Natural killer cell (primary cell): ENCODE measurements around the gene SSH2. TPM values are rescaled to one million over a fixed set of nuclear protein-coding genes. Genes with fewer than 3 reads are reported as not detected.

ENCODE experiments used
- ATAC-seq, 3 donors: fragments of 150-1000 bp in 2 of 3; fragments of 200-7000 bp in 1 of 3; cut with Tn5 transposase; 1 replicate in 1 of 3; 2 replicates in 2 of 3; pipeline ENCODE4 v1.10.0; 2021; ENCODE audit warnings: mild to moderate bottlenecking in 2 of 3, moderate library complexity in 2 of 3
- DNase-seq, 2 donors: peaks; one replicate each; pipeline versions ENCODE4 v3.0.0 to v3.0.0-alpha.2; 2013 to 2021; ENCODE audit warnings: mixed read lengths in 1 of 2
- H3K27ac ChIP-seq: one replicate; pipeline ENCODE4 v1.5.1; 2013; ENCODE audit warnings: mild to moderate bottlenecking, low read length
- H3K27me3 ChIP-seq: one replicate; pipeline ENCODE4 v1.6.1; 2013; ENCODE audit warnings: low read length; ENCODE audit not compliant: control insufficient read depth, insufficient read depth
- H3K36me3 ChIP-seq: one replicate; pipeline ENCODE4 v1.6.1; 2013; ENCODE audit warnings: low read length; ENCODE audit not compliant: control insufficient read depth, insufficient read depth
- H3K4me1 ChIP-seq: one replicate; pipeline ENCODE4 v1.6.1; 2013; ENCODE audit warnings: low read length; ENCODE audit not compliant: control insufficient read depth, insufficient read depth
- H3K4me3 ChIP-seq: one replicate; pipeline ENCODE4 v1.5.1; 2013; ENCODE audit warnings: low read length
- H3K9me3 ChIP-seq: one replicate; pipeline ENCODE4 v1.6.1; 2013; ENCODE audit warnings: low read length; ENCODE audit not compliant: control insufficient read depth, insufficient read depth
- H3K27ac Mint-ChIP-seq, 2 donors: one replicate each; pipeline ENCODE4 v1.8.0; 2022; ENCODE audit warnings: mild to moderate bottlenecking in 2 of 2, mixed read lengths in 2 of 2, moderate library complexity in 1 of 2
- H3K27me3 Mint-ChIP-seq, 2 donors: one replicate each; pipeline ENCODE4 v1.8.0; 2022; ENCODE audit warnings: low read depth in 2 of 2, mixed read lengths in 2 of 2
- H3K36me3 Mint-ChIP-seq: one replicate; pipeline ENCODE4 v1.8.0; 2022; ENCODE audit warnings: mixed read lengths
- H3K4me1 Mint-ChIP-seq, 2 donors: one replicate each; pipeline ENCODE4 v1.8.0; 2022; ENCODE audit warnings: mixed read lengths in 2 of 2
- H3K4me3 Mint-ChIP-seq: one replicate; pipeline ENCODE4 v1.8.0; 2022; ENCODE audit warnings: mild to moderate bottlenecking, moderate library complexity, mixed read lengths
- H3K9me3 Mint-ChIP-seq, 2 donors: one replicate each; pipeline ENCODE4 v1.8.0; 2022; ENCODE audit warnings: mixed read lengths in 2 of 2
- WGBS: methylation state at CpG from one replicate; pipeline ENCODE4 v1.1.7; 2013; ENCODE audit warnings: missing lambda C conversion rate; ENCODE audit not compliant: insufficient coverage; 5-methylcytosine and 5-hydroxymethylcytosine counted together
- intact Hi-C: fragments of 100-400 bp; cut with micrococcal nuclease; formaldehyde crosslinking; loops from one replicate; pipeline ENCODE4 v1.14.2; 2022
- total RNA-seq, 4 donors: library from RNA; stranded (reverse); fragments of 120-200 nt in 1 of 4; gene quantifications; one replicate each; pipeline versions ENCODE4 v1.2.3 to v1.2.4, GENCODE V29; 2013 to 2022
- TF ChIP-seq, protein P1 (sequence below): fragments of 200-600 bp; IDR thresholded peaks from one replicate; pipeline ENCODE4 v1.8.0; 2022; ENCODE audit warnings: antibody characterized with exemption

The SSH2 gene
- total RNA-seq, 3 donors from 2014 or later (not counting 1 experiment from before 2014, with no cell fraction given) = 124 to 166 (median 144) TPM

DNA sequence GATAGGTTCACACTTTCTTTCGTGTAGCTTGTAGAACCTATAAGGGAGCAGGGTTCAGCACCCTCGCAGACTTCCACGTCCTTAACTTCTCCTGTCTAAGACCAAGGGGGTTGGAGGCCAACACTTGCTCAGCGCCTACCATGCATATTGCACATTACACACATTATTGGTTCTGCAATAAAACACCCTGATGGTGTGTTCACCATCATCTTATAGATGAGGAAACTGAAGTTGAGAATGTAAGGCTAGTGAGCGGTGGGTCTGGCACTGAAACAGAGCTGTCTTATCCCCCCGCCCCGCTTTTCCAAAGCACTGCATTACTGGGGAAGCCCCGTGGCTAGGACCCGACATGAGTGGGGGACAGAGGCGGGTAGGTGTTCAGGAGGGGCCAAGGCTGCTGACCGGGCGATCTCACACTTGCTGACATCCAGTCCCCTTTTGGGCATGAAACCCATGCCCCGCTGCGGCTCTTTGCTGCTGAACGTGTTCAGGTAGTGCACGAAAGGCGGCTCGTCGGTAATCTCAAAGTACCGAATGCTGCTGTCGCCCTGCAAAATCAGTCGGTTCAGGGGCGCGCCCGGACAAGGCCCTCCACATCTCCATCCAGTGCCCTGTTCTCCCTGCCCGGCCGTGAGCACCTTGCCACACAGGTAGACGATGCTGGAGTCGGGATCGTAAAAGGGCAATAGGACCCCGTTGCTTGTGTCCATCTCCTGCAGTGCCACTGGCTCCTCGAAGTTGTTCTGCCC, 313.6 kb downstream of the SSH2 start:
- Mint-ChIP-seq H3K9me3 (no peaks in the 10 kb centered on the region), H3K27ac (peak overlapping the region; percentile 48 to 86), H3K4me3 (peak overlapping the region; percentile 90), H3K36me3 (no peaks in the 10 kb centered on the region), H3K4me1 (peaks cover 12 to 47% of the 10 kb centered on the region in 2 donors), H3K27me3 (no peaks in the 10 kb centered on the region)
- 14% methylated on average over 32 of the region's 32 CpGs for WGBS
- Histone ChIP-seq H3K27ac (peak overlapping the region; percentile 11), H3K27me3 (no peaks in the 10 kb centered on the region), H3K4me3 (peak overlapping the region; percentile 60), H3K9me3 (no peaks in the 10 kb centered on the region), H3K4me1 (peaks cover 56% of the 10 kb centered on the region), H3K36me3 (no peaks in the 10 kb centered on the region)
- DNase-seq (peak in 1 of 2 donors; percentile 48), ATAC-seq (no peak)
- TF ChIP-seq, protein P1, sequence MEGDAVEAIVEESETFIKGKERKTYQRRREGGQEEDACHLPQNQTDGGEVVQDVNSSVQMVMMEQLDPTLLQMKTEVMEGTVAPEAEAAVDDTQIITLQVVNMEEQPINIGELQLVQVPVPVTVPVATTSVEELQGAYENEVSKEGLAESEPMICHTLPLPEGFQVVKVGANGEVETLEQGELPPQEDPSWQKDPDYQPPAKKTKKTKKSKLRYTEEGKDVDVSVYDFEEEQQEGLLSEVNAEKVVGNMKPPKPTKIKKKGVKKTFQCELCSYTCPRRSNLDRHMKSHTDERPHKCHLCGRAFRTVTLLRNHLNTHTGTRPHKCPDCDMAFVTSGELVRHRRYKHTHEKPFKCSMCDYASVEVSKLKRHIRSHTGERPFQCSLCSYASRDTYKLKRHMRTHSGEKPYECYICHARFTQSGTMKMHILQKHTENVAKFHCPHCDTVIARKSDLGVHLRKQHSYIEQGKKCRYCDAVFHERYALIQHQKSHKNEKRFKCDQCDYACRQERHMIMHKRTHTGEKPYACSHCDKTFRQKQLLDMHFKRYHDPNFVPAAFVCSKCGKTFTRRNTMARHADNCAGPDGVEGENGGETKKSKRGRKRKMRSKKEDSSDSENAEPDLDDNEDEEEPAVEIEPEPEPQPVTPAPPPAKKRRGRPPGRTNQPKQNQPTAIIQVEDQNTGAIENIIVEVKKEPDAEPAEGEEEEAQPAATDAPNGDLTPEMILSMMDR = no peak
- intact Hi-C loops = loop anchor here (5.0 to 10.0 kb wide), 2 partner anchors 52 to 146 kb away; partner anchors contain the start of genes ABHD15 and TP53I13

DNA sequence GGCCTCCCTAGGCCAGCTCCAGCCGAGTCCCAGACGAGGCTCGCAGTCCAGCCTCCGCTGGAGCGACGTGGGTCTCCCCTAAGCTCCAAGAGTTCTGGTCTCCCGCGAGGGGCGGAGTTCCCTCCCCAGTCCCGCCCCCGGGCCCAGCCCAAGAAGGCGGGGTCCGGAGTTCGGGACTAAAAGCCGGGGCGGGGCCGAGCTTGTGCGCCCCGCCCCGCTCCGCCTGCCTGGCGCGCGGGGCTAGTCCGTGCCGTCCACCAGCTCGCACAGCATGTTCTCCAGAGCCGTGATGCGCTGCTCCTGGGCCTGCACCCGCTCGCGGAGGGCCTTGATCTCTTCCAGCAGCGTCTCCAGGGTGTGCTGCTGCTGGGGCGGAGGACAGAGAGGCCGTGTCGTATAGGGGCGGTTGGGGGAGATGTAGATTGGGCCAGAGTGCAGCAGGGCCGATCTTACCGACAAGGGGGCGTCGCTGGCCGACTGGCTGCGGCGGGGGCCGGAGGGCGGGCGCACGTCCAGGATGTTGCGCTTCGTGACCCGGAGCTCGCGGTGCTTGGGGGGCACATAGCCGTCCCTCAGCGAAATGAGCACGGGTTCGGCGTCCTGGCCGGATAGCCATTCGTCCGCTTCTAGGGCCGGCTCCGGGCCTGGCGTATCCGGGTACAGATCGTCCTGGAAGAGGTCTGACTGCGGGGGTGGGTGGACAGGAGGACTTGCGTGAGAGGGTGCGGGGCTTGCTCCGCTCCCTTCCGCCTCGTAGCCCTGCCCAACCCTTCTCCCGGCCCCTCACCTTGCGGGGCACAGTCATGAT, 314.3 kb downstream of the SSH2 start:
- ATAC-seq = peak; percentile 65 to 84 (median 72)
- WGBS = 1% methylated on average over 74 of the region's 74 CpGs
- Histone ChIP-seq H3K9me3 (no peaks in the 10 kb centered on the region), H3K27me3 (no peaks in the 10 kb centered on the region), H3K36me3 (no peaks in the 10 kb centered on the region), H3K4me3 (peak overlapping the region; percentile 60), H3K27ac (peak overlapping the region; percentile 70), H3K4me1 (peaks cover 56% of the 10 kb centered on the region)
- Mint-ChIP-seq H3K4me3 (peak overlapping the region; percentile 90), H3K27ac (peak overlapping the region; percentile 74 to 86), H3K27me3 (no peaks in the 10 kb centered on the region), H3K9me3 (no peaks in the 10 kb centered on the region), H3K4me1 (peaks cover 12 to 47% of the 10 kb centered on the region in 2 donors), H3K36me3 (no peaks in the 10 kb centered on the region)
- TF ChIP-seq, protein P1 = no peak
- DNase-seq = peak; percentile 84 to 93
- intact Hi-C loops = loop anchor here (1.0 to 10.0 kb wide), 5 partner anchors 23 to 147 kb away; partner anchors contain the start of genes ABHD15, GIT1 and TP53I13

DNA sequence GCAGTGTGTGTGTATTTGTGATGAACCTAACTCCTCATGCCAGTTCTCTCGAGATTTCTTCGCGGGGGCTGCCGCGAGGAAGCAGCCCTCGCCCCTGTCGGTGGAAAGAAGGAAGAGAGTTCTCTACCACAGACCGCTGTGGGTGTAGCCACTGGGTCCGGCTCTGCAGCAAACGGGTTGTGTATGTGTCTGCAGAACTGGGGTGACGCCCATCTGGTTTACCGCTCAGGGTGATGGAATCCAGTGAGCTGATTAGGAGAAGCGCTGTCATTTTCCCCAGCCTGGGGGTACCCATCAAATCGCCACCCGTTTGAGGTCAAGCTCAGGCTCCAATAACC, 315.0 kb downstream of the SSH2 start:
- Mint-ChIP-seq H3K9me3 (no peaks in the 10 kb centered on the region), H3K4me1 (peaks cover 12 to 47% of the 10 kb centered on the region in 2 donors), H3K27me3 (no peaks in the 10 kb centered on the region), H3K4me3 (peak overlapping the region; percentile 90), H3K36me3 (no peaks in the 10 kb centered on the region), H3K27ac (peak overlapping the region; percentile 74 to 86)
- 0% methylated on average over 15 of the region's 15 CpGs for WGBS
- no peaks in the 10 kb centered on the region for H3K27me3 ChIP-seq
- TF ChIP-seq, protein P1 = no peak
- peak overlapping the region; percentile 60 for H3K4me3 ChIP-seq
- H3K36me3 ChIP-seq = no peaks in the 10 kb centered on the region
- intact Hi-C loops = loop anchor here (1.0 to 10.0 kb wide), 5 partner anchors 23 to 147 kb away; partner anchors contain the start of genes ABHD15, GIT1 and TP53I13
- no peaks in the 10 kb centered on the region for H3K9me3 ChIP-seq
- H3K4me1 ChIP-seq = peaks cover 56% of the 10 kb centered on the region
- ATAC-seq = peak; percentile 19 to 69 (median 48)
- H3K27ac ChIP-seq = peak overlapping the region; percentile 70
- peak; percentile 64 to 85 for DNase-seq
